RWPE1 (cell line): ENCODE measurements around the gene RPS6KC1.

Source experiments
- CTCF ChIA-PET: fragments of 350-600 bp; sonication (Branson Sonifier 250); formaldehyde crosslinking; extraction: SDS; loops from one replicate; lab custom pipeline; 2021; lab: Yijun Ruan, JAX
- POLR2A ChIA-PET: fragments of 400-600 bp; formaldehyde crosslinking; extraction: SDS; loops from one replicate; lab custom pipeline; 2020; ENCODE audit warnings: antibody characterized with exemption; ENCODE audit not compliant: low non-redundant PET; lab: Yijun Ruan, JAX
- DNase-seq: peaks from one replicate; pipeline ENCODE4 v3.0.0; 2012; ENCODE audit warnings: low spot score
- H3K27ac ChIP-seq: fragments of 450-650 bp; 2 replicates; pipeline ENCODE4 v1.5.1; 2017
- TF ChIP-seq, protein P1 (sequence below): fragments of 450-650 bp; conservative IDR thresholded peaks from 2 replicates; pipeline ENCODE4 v1.5.1; 2017; ENCODE audit warnings: low read depth, mild to moderate bottlenecking

The RPS6KC1 gene

DNA sequence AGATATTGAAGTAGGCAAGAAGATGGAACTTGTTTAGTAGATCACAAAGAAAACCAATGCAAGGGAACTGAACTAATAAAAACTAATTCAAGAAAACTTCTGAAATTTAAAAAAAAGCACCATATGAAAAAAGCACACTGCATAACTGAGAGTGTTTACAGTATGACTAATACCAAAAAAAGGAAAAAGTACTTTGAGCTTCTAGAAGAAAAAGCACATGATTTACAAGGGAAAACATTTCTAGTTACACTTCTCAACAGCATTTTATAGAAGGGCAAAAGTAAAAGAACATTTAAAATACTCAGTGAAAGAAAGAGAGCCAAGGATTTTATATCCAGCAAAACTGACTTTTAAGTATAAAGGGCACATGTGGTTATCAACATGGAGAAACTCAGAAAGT is 233.6 kb downstream of the RPS6KC1 start:
- POLR2A ChIA-PET = no interaction called here
- CTCF ChIA-PET = interaction anchor here (0.6 kb wide), 1 partner anchor 607 kb away, joined by 3 read pairs; no protein-coding TSS in a partner anchor
- no peak for DNase-seq
- TF ChIP-seq, protein P1, sequence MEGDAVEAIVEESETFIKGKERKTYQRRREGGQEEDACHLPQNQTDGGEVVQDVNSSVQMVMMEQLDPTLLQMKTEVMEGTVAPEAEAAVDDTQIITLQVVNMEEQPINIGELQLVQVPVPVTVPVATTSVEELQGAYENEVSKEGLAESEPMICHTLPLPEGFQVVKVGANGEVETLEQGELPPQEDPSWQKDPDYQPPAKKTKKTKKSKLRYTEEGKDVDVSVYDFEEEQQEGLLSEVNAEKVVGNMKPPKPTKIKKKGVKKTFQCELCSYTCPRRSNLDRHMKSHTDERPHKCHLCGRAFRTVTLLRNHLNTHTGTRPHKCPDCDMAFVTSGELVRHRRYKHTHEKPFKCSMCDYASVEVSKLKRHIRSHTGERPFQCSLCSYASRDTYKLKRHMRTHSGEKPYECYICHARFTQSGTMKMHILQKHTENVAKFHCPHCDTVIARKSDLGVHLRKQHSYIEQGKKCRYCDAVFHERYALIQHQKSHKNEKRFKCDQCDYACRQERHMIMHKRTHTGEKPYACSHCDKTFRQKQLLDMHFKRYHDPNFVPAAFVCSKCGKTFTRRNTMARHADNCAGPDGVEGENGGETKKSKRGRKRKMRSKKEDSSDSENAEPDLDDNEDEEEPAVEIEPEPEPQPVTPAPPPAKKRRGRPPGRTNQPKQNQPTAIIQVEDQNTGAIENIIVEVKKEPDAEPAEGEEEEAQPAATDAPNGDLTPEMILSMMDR = no peak
- no peak overlapping the region for H3K27ac ChIP-seq

GRCh38 chr1:213286235-213286634 is 235.2 kb downstream of the RPS6KC1 start:
- DNase-seq = no peak
- TF ChIP-seq, protein P1 = no peak
- H3K27ac ChIP-seq = no peak overlapping the region
- ChIA-PET POLR2A (no interaction called here), CTCF (interaction anchor here (0.6 kb wide), 1 partner anchor 567 kb away, joined by 3 read pairs; no protein-coding TSS in a partner anchor)

DNA sequence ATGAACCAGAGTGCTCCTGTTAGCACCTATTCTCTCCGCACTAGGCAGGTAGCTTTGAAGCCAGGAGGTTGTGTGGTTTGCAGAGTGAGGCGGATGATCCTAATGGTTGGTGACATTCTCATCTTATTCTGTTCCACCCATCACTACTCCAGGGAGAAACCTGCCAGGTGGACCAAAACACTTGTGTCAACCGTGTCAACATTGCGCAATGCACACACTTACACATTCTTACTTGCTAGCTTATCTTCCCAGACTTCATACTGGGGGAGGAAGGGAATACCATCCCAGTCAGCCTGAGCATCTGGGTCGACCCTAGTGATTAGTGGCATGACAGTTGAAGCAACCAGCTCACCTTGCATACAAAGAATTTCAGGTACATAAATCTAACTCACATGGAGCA is 236.9 kb downstream of the RPS6KC1 start:
- POLR2A ChIA-PET = no interaction called here
- TF ChIP-seq, protein P1 = no peak
- no peak for DNase-seq
- no peak overlapping the region for H3K27ac ChIP-seq
- CTCF ChIA-PET = interaction anchor here (0.5 kb wide), 1 partner anchor 34 kb away, joined by 3 read pairs; no protein-coding TSS in a partner anchor

GRCh38 chr1:213291526-213291925 is 240.5 kb downstream of the RPS6KC1 start:
- DNase-seq = no peak
- no peak overlapping the region for H3K27ac ChIP-seq
- TF ChIP-seq, protein P1 = no peak
- ChIA-PET CTCF (no interaction called here), POLR2A (no interaction called here)

DNA sequence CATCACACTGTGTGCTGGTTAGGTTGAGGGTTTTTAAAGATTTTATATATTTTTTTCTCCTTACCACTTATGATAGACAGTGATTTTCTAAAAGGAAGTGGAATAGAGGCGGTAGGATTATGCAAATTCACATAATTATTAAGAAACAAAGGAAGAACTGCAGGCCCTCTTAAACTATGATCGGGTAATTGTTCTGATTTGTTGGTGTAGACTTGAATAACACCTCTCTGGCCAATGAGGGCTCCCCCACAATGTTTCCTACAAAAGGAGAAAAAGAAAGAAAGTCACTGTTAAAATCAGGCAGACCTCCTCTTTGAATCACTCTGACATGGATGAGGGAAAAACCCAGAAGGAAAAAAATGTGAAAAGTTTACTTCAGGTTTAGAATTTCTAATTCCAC is 241.6 kb downstream of the RPS6KC1 start:
- CTCF ChIA-PET = no interaction called here

DNA sequence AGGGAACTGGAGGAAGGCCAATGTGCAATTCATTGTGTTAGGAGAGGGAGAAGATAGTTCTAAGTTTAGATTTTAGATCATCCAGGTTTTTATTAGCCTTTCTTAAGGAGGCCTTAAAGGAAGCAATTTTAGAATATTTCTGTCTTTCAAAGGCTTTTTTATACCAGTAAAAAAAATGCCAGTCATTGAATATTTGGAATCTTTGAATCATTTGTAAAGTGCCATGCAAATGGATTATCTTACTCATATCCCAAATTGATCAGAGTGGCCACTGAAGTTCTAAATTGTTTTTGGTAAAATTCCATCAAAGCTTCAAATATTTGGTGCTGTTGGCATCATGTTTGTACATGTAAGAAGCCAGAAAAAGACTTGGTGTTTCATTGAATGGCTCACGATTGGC is 244.8 kb downstream of the RPS6KC1 start:
- H3K27ac ChIP-seq = no peak overlapping the region
- TF ChIP-seq, protein P1 = no peak
- POLR2A ChIA-PET = no interaction called here
- no peak for DNase-seq
- CTCF ChIA-PET = no interaction called here

More for the DNA sequence above, 241.6 kb downstream of the RPS6KC1 start:
- no peak overlapping the region for H3K27ac ChIP-seq
- POLR2A ChIA-PET = no interaction called here
- TF ChIP-seq, protein P1 = no peak
- no peak for DNase-seq
